Activated gamma-delta T cell treated with anti-CD3 and anti-CD28 coated beads, Interleukin-2, amount 50 U/mL, for 16 hours (primary cell): ENCODE results near the gene CPT1B.
A peak's percentile ranks its signal among the peaks of the same experiment; 100 is the strongest.

Source experiments
- DNase-seq: peaks from one replicate; pipeline ENCODE4 v3.0.0-alpha.2; 2020; ENCODE audit warnings: low read depth

The CPT1B gene

DNA sequence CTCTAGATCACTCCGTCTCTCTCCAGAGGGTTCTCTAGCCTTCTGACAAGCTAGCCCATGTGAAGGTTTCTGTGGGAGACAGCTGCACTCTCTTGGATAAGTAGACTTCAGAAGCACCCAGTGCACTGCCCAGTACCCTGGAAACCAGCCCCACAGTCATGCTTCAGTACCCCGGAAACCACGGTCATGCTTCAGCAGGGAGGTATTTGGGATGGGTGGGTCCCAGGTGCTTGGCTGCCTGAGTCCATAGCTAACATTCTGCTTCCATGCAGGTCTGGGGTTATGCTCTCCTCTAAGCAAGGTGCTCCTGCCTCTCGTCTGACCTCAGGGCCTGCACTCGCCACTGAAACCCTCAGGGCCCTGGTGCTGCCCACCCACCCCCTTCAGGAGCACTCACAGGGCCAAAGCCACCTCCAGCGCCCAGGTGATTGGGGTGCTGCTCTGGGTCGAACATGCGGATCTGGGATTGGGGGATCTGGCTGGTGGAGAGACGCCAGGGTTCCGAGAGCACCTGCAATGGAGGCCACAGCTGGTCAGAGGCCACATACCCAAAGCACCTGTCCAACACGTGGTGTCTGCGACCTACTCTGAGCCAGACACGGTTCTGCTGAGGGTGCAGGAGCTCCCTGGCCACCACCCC, 8.2 kb downstream of the CPT1B start:
- DNase-seq, result no peak

DNA sequence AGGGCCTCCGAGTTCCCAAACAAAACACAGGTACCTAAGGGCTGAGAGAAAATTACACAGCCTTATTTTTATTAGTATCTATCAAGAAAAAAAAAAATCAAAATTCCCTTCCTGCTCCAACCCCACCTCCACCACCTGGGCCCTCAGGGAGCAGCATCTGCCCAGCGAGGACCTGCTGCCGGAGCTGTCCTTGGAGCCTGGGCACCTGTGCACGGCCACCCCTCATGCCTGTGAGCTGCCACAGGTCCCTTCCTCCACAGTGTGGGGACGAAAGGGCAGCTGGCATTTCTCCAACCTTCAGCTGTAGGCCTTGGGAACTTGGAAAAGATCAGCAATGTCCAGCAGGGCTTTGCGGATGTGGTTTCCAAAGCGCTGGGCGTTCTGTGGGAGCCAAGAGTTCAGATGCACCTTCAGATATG, 9.2 kb downstream of the CPT1B start:
- DNase-seq, result no peak

DNA sequence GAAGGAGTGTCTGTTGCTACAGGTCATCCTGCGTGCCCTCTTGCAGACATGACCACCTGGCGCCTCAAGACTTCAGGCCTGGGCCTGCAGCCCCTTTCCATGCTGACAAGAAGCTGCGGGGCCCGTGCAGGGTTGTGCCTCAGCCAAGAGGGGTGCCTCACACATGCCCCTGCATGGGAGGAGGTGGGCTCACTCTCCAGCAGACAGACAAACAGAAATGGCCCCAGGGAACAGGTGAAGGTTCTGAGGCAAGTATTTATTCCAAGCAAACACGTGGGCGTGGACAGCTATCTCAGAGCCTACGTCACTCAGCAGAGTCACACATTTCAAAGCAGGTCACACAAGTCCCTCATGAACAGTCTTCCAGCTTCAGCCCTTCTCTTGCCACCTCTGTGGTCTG, 9.6 kb downstream of the CPT1B start:
- no peak for DNase-seq

DNA sequence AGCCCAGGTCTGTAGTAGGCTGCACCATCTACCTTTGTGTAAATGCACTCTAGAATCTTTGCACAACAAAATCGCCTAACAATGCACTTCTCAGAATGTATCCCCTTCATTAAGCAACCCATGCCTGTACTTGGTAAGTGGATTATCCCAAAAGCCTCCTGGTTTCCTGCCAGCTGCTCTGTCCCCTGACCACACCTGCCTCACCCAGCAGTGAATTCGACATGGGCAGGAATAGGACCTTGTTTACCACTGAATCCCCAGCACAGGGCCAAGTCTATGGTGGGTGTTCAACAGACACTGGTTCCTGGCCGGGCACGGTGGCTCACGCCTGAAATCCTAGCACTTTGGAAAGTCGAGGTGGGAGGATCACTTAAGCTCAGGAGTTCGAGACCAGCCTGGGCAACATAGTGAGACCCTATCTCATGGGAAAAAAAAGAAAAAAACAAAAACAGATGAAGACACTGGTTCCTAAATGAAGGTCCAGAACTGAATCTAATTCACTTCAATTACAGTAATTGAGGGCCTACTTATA, 10.4 kb downstream of the CPT1B start:
- no peak for DNase-seq

DNA sequence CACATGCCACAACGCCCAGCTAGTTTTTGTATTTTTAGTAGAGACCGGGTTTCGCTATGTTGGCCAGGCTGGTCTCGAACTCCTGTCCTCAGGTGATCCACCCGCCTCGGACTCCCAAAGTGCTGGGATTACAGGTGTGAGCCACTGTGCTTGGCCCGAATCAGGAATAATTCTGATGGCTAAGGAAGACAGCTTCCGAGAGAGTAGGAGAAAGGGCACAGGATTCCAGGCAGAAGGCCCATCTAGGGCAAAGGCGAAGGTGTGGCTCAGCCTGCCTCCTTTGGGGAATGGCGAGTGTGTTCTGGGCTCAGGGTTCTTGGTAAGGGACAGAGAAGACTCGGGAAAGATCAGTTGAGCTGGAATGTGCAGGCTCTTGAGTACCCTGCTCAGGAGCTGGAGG, 13.9 kb downstream of the CPT1B start:
- no peak for DNase-seq

DNA sequence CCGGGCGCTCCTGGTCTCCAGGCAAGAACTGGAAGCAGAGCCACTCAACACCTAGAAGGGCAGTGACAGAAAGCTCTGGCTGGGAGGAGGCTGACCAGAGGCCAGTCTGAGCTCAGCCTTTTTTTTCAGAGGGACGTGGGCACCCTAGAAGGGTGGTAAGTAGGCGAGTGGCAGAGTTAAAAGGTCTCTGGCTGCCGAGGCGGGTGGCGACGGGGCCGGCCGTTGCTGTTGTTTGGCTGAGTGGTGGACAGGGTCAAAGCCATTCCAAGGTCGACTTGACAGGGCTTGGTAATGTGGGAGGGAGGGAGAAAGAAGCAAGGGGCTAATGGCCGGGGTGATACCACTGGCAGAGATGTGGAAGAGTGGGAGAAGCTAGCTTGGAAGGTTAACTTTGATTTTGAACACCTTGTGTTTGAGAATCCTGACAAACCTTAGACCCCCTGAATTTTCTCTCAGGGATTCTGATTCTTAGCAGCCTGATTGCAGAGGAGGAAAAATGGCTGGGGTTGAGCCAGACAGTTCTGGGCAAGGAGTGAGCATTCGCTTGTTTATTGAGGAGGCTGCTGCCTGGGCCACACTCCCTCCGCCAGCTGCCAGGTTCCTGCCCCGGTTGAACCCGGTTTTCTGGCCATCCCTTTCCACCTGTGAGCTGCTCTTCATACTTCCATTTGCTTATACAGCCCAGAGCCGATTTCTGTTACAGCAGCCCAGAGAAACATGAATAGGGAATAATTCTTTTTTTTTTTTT, 14.6 kb downstream of the CPT1B start:
- no peak for DNase-seq

DNA sequence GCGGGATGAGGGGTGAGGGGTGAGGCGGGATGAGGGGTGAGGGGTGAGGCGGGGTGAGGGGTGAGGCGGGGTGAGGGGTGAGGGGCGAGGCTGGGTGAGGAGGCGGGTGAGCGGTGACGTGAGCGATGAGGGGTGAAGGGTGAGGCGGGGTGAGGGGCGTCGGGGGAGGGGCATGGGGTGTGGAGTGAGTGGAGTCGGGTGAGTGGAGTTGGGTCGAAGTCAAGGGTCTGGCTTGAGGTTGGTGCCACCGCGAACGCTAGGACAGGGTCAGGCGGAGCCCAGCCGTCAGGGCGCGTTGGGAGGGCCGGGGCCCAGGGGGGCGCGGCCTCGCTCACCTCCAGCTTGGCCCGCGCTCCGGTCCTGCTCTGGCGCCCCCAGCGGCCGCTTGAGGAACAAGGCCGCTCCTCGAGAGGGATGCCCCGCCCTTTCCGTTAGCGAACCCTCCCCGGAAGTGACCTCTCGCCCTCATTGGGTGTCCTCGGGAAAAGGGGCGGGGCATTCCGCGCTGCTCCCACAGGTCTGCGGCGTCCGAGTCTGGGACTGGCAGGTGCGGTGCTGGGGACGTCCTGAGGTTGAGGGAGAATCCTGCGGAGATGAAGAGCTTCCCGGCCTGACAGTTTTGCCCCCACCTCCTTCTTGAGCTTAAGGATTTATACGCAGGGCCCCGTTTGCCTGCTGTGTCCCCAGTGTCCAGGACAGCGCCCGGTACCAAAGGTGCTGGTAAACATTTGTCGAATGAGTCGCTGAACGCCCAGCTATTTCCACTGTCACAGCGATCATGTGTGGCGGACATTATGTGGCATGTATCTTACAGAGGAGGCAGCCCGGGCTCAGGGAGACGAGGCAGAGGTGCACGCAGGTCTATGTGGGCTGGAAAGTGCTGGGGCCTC, 15.5 kb downstream of the CPT1B start, which contains the start of gene SYCE3:
Gene SYCE3, minus strand, starts transcription at position 397 of the 890 bp plus-strand sequence. CDS start 6,514 bp downstream, outside the sequence.
- DNase-seq, result peak; percentile 94

DNA sequence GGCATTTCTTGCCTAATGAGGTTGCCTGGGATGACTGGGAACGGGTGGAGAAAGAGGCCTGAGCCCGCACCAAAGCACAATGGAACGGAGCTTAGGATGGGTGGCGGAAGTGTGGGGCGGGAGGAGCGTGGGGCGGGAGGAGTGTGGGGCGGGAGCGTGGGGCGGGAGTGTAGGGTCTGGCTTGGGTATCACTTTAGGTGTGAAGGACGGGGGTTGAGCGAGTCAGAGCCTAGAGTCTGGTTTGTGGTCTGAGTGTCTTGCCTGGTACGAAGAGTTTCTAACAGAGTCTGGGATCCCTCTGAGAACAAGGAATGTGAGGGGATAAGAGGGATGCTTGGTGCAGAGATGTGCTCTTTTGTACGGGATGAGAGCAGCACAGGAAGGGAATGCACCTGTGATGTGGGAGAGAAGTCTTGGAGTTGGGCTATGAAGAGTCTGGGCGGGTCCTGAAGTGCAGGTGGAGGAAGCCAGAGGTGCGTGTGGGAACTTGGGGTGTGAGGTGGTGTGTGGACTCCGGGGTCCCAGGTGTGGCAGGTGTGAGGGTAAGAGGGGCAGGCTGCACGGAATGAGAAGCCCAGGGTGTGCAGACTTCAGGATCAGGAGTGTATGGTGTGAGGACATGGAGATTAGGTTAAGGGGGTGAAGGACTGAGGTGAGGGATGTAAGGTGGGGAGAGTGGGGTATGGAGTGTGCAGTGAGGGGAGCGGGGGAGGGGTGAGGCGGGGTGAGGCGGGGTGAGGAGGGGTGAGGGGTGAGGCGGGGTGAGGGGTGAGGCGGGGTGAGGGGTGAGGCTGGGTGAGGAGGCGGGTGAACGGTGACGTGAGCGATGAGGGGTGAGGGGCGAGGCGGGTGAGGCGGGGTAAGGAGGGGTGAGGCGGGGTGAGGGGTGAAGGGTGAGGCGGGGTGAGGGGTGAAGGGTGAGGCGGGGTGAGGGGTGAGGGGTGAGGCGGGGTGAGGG, 16.5 kb downstream of the CPT1B start:
- DNase-seq, result no peak

DNA sequence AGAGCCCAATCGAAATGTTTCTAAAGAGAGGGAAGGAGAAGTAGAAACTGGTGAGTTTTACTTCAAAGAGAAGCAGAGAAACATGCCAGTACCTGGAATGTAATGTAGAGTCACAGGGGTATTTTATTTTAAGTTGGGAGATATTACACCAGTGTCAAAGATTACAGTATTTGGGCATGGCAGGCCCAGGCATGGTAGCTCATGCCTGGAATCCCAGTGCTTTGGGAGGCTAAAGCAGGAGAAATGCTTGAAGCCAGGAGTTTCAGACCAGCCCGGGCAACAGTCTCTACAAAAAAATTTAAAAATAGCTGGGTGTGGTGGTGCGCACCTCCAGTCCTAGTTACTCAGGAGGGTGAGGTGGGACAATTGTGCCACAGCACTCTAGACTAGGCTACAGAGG, 18.2 kb downstream of the CPT1B start:
- DNase-seq, result no peak

DNA sequence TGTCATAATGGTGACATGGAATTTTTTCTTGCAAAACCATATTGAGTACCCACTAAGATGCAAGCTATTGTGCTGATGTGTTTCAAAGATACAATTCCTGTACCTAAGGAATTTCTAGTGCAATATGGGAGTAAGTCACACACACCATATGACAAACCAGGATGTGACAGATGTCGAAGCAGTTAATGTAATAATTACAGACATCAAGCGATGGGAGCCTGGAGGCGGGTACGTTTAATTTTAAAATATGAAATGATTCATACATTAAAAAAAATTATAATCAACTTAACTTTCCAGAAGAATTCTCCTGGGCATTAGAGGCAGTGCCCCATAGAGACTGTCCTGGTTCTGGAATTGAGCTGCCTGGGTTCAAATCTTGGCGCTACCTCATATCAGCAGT, 21.5 kb downstream of the CPT1B start:
- DNase-seq, result no peak

DNA sequence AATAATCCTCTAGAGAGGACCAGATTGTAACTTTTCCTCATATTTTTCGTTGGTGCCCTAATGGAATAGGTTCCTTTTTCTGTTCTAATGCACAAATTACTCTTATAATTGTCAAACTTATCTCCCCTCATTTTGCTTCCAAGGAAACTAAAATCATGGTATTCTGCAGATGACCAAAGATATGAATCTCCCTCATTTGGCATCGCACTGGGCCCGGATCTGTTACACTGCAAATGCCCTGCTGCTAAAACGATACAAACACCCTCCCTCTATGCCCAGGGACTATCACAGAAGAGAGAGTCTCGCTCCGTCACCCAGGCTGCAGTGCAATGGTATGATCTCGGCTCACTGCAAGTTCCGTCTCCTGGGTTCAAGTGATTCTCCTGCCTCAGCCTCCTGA, 24.9 kb downstream of the CPT1B start:
- DNase-seq, result no peak

DNA sequence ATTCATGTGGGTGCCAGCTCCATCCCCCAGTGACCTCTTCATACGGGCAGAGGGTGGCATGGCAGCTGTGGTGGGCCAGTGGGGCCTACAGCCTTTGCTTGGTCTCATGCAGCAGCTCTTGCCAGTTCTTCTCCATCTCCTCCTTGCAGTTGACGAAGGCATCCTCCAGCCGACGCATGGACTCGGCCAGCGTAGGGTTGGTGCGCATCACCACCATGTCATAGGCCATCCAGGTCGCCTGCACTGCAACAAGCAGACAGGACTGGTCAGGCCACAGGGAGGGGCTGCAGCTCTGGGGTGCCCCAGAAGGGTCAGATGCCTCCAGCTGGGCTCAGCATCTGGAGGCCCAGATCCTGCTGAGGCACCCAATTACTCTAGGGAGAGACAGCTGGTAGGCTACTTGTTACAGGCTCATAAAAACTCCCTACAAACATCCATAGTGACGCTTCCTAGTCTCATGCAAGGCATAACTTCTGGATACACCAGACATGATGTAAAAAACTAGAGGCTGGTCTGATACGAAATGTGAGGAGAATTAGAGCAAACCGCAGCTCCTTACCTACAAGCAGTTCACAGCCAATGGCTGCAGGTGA, 27.0 kb downstream of the CPT1B start:
- no peak for DNase-seq

DNA sequence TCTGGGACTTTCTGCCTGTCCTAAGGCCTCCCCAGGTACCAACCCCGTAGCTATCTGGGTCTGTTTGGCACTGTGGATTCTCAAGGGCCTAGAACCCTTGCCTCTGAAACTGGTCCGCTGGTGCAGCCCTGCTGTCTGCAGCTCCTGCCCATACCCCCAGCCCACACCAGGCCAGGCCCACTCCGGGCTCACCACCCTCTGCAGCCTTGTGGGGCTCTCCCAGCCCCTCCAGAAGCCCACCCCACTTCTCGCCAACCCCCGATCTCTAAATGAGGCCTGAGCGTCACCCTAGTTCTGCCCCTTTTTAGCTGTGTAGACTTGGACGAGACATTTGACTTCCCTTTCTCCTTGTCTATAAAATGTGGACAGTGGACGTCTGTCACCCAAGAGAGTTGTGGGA, 27.8 kb downstream of the CPT1B start:
- DNase-seq, result no peak

DNA sequence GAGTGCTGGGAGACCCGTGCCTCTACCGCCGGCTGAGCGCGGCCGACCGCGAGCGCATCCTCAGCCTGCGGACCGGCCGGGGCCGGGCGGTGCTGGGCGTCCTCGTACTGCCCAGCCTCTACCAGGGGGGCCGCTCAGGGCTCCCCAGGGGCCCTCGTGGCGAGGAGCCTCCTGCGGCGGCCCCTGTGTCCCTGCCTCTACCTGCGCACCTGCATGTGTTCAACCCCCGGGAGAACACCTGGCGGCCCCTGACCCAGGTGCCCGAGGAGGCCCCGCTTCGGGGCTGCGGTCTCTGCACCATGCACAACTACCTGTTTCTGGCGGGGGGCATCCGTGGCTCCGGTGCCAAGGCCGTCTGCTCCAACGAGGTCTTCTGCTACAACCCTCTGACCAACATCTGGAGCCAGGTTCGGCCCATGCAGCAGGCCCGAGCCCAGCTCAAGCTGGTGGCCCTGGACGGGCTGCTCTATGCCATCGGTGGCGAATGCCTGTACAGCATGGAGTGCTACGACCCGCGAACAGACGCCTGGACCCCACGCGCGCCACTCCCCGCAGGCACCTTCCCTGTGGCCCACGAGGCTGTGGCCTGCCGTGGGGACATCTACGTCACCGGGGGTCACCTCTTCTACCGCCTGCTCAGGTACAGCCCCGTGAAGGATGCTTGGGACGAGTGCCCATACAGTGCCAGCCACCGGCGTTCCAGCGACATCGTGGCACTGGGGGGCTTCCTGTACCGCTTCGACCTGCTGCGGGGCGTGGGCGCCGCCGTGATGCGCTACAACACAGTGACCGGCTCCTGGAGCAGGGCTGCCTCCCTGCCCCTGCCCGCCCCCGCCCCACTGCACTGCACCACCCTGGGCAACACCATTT, 29.1 kb downstream of the CPT1B start:
- DNase-seq, result no peak

DNA sequence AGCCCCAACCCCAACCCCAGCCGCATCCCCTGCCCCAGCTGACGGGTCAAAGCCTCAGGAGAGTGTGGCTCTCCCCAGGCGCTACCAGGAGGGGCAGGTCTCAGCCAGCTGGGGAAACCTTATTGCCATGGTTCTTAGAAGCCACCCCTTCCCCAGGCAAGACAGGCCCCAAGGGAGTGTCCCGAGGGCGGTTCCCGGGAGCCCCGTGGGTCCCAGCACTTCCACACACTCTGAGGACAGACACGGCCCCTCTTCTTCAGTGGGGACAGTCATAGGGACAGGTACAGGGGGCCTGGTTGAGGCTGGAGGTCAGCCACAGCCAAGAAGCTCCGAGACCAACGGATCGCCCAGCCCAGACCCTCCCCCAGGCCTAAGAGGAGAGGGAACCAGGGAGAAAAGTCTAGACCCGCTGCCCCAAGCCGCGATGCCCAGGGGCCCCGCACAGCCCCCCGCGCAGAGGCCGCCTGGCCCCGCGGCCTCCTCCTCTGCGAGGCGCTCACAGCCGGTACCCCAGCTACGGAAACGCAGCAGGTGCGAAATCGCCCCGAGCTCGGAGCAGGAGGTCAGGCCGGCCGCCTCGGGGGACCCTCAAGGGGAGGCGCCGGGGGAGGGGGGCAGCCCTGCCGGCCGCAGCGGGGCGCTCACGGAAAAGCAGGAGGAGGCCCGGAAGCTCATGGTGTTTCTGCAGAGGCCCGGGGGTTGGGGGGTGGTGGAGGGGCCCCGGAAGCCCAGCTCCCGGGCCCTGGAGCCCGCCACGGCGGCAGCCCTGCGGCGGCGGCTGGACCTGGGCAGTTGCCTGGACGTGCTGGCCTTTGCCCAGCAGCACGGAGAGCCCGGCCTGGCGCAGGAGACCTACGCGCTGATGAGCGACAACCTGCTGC, 29.9 kb downstream of the CPT1B start:
- DNase-seq, result no peak

DNA sequence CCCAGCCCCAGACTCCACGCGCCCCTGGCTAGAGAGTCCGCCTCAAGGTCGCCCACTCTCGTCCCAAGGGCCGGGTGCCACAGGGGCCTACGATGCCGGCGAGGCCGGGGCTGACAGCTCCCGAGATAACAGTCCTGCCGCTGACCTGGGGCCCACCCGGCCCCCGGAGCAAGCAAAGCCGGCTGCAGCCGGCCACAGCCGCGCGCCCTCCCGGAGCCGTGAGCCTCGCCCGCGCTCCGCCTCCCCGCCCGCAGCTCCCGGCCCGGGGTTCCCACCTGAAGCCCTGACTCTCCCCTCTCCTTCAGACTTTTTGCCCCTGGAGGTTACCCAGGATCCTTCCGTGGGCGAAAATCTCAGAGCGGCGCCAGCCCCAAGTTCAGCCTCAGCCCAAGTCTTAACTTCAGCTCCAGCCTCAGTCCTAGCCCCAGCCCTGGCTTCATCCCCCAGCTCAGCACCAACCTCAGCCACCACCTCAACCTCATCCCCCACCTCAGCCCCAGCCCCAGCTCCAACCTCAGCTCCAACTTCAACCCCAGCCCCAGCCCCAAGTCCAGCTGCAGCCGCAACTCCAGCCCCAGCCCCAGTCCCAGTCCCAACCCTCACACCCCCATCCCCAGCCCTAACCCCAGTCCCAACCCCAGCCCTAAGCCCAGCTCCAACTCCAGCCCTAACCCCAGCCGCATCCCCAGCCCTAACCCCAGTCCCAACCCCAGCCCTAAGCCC, 30.8 kb downstream of the CPT1B start:
- DNase-seq, result no peak

DNA sequence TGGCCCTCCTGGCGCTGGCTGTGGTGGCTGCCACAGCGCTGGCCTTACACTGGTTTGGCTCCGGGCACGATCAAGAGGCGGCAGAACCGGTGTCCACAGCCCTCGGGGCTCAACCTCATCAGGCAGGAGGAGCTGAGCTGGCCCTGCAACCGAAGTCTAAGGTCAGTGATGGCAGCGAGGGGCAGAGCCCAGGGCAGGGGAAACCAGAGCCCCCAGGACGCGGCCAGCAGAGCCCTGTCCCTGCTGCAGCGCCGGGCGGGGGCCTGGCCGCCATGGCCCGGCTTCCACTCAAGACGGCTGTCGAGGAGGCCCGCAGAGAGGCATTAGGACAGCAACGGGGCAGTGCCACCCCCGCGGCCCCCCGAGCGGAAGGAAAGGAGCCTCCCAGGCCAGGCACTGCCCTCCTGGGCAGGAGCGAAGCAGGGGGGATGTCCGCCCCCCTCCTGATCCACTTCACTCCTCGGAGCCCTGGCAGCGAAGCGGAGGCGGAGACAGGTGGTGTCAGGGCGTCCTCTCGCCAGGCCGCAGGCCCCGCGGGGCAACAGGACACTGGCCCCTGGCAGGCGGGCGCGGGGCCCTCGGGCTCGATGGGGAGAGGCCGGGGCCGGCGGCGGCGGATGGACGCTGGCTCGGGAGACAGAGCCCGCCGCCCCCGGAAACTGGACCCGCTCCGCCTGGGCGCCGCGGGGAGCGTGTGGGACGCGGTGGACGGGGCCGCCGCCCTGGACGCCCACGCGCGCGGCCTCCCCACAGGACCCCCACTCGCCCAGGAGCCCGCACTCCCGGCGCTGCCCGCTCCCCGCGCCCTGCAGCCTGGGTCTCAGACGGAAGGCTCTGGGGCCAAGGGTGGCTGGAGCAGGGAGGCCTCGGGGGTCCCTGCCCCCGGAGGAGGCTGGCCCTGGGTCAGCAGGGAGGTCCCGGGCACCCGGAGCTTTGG, 31.6 kb downstream of the CPT1B start:
- no peak for DNase-seq
